GM12875 (cell line): ENCODE data around the gene SH3PXD2B.
A peak's percentile ranks its signal among the peaks of the same experiment; 100 is the strongest.
"Not testable (repeated sequence)": the region's sequence is repeated elsewhere in the genome, so short reads cannot be mapped to it uniquely, and the experiment has no call there.

ENCODE experiments used
- H3K4me3 ChIP-seq: one replicate; pipeline ENCODE4 v1.5.1; 2011; ENCODE audit warnings: low read depth, low read length, control low read depth
- CTCF ChIP-seq: IDR thresholded peaks from 2 replicates; pipeline ENCODE4 v1.5.1; 2011; ENCODE audit warnings: low read depth, mild to moderate bottlenecking, control low read depth, inconsistent platforms, low read length, moderate library complexity, borderline replicate concordance; ENCODE audit not compliant: insufficient read depth

The SH3PXD2B gene

GRCh38 chr5:172336676-172337285 is 117.5 kb downstream of the SH3PXD2B start:
- no peak for TF ChIP-seq CTCF
- no peak overlapping the region for H3K4me3 ChIP-seq

- no peak overlapping the region for H3K4me3 ChIP-seq
- TF ChIP-seq CTCF: no peak
Observed at GRCh38 chr5:172336264-172336663, 118.1 kb downstream of the SH3PXD2B start.

GRCh38 chr5:172335721-172336120 is 118.6 kb downstream of the SH3PXD2B start:
- no peak overlapping the region for H3K4me3 ChIP-seq
- no peak for TF ChIP-seq CTCF

- TF ChIP-seq CTCF: no peak
- no peak overlapping the region for H3K4me3 ChIP-seq
Observed at GRCh38 chr5:172334641-172335040, 119.7 kb downstream of the SH3PXD2B start.

GRCh38 chr5:172334196-172334595 is 120.1 kb downstream of the SH3PXD2B start:
- peak; percentile 24; the same call in 1 of the 2 replicates for TF ChIP-seq CTCF
- no peak overlapping the region for H3K4me3 ChIP-seq

- not testable (repeated sequence) for H3K4me3 ChIP-seq
Observed at GRCh38 chr5:172326901-172327300, 127.4 kb downstream of the SH3PXD2B start.

GRCh38 chr5:172325452-172325851 is 128.9 kb downstream of the SH3PXD2B start:
- H3K4me3 ChIP-seq: no peak overlapping the region
- TF ChIP-seq CTCF: no peak
